ENCODE data around the gene TRAF7.
"Not testable (repeated sequence)": the region's sequence is repeated elsewhere in the genome, so short reads cannot be mapped to it uniquely, and the experiment has no call there.

GRCh38 chr16:2111009-2111353, 44.6 kb upstream of the TRAF7 start:
- not testable (repeated sequence) for TF ChIP-seq NFYB (CRISPR knock-in tag; IDR thresholded peaks at IDR 0.05); POLR2AphosphoS5 (IDR thresholded peaks at IDR 0.05; ENCODE audit: low read depth, low read length); ZNF3 (CRISPR knock-in tag; IDR thresholded peaks at IDR 0.05); CTCF (CRISPR knock-in tag; IDR thresholded peaks at IDR 0.05)
